GM21390 (cell line): ENCODE data around the gene PRDM16.
"Not testable (repeated sequence)": the region's sequence is repeated elsewhere in the genome, so short reads cannot be mapped to it uniquely, and the experiment has no call there.

Experiments
- ATAC-seq: cut with Tn5 transposase; IDR thresholded peaks from one replicate; pipeline ENCODE4 v1.9.1; 2021; ENCODE audit not compliant: unreplicated experiment

PRDM16 gene

GRCh38 chr1:3080053-3080955 is 11.3 kb downstream of the PRDM16 start:
- ATAC-seq, result no peak

GRCh38 chr1:3081171-3081683 is 12.2 kb downstream of the PRDM16 start:
- ATAC-seq, result no peak

- ATAC-seq, result no peak
Measured at GRCh38 chr1:3082051-3082450, 13.0 kb downstream of the PRDM16 start.

DNA sequence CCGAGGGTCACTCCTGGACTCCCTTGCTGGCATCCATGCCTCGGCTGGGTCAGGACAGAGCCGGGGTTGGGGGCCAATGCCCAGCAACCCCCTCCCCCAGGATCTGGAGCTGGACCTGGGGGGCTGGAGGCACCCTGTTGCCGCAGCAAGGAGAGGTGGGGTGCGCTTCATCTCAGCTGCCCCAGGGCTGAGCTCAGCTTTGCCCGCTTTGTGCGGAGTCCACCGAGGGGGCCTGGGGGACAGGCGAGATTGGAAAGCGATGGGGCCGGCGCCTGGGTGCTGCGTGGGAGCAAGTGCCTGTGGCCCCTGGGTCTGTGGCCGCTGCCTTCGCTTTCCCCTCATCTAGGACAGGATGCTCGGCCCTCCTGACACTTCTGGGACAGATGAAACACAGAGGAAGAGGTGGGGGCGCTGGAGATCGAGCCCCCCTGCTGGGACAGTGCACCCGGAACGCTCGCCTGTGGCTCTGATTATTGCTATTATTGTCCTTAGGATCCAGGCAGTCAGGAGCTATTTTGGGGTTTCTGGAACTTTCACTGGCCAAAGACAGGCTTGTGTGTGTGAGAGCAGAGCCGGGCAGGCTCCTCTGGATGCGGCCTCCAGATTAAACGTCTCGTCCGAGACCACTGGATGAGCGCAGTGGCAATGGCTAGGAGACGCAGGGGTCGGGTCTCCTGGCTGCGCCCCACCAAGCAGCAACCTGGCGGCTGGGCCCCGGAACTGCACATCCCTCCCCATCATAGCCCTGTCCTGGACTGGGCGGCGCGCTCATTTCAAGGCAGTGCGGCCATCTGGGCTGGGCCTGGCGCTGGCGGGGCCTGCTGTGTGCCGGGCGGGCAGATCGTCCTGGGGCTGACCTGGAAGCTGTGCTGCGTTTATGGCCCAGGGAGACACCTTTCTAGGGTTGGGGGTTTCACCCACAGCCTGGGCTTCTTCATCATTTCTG is 13.8 kb downstream of the PRDM16 start:
- ATAC-seq, result no peak

- ATAC-seq, result no peak
Measured at GRCh38 chr1:3084154-3084553, 15.2 kb downstream of the PRDM16 start.

DNA sequence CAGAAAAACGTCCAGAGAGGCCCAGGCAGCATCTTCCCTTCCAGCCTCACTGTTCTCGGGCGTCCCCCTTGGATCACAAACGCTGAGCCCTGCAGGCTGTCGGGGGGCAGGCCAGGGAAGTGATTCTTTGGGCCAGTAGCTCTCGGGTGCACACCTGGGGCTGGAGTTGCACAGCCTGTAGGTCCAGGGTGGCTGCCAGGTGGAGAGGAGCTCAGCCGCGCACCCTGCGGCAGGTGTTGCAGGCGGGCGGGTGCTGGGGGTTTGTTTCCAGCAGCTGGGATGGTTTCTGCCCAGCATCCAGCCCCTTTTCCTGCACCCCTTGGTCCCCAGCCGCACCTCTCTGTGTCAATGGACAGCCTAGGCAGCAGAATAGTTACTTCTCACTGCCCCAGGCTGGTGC is 15.7 kb downstream of the PRDM16 start:
- no peak for ATAC-seq

- no peak for ATAC-seq
Measured at GRCh38 chr1:3085721-3086120, 16.7 kb downstream of the PRDM16 start.

- ATAC-seq, result no peak
Measured at GRCh38 chr1:3086272-3086974, 17.4 kb downstream of the PRDM16 start.

DNA sequence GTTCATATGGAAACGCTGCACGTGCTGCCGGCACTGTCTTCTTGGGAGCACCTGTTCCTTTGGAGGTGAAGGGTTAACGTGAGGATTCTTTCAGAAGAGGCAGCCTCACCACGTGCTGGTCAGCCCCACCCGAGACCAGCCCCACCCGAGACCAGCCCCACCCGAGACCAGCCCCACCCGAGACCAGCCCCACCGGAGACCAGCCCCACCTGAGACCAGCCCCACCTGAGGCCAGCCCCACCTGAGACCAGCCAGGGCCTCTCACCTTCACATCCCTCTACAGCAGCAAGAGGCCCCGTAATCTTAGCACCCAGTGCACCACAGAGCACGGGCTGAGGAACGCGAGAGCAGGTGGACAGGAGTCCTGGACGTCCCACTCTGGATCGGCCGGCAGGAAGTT is 18.0 kb downstream of the PRDM16 start:
- no peak for ATAC-seq

DNA sequence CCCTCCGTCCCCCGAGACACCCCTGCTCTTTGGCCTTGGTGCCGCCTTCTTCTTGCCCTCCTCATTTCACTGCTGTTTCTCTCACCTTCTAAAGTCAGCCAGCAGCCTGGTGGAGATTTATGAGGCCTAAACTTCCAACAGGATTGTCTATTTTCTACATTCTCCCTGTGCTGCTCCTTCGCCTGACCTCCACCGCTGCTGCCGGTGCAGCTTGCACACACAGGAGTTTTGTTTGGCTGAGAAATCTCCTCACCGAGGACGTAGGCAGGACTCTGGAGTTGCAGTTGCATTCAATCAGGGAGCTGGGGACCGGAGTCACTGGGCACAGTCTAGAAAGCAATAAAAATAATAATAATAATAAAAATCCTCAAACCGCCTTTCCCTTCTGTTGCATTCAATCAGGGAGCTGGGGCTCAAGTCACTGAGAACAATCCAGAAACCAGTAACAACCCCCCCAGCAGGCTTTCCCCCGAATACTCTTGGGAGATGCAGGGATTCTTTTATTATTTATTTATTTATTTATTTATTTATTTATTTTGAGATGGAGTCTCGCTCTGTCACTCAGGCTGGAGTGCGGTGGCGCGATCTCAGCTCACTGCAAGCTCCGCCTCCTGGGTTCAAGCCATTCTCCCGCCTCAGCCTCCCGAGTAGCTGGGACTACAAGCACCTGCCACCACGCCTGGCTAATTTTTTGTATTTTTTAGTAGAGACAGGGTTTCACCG is 19.1 kb downstream of the PRDM16 start:
- ATAC-seq, result not testable (repeated sequence)

DNA sequence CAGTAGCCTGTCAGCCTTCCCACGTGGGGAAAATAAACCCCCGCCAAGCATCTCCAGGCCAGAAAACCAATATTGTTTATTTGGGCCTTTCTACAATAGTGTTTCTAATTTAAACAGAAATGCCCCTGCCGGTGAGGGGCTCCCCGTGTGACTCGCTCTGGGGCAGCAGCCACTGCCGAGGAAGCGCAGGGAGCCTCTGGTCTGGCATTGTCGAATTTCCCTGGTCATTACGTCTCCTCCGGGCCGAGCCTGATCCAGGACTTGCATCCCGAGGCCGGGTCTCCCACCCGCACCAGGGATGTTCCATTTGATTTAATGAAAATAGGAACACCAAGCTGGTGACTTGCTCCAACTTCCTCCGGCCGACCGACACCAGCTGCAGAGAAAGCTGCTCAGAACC is 20.5 kb downstream of the PRDM16 start:
- ATAC-seq, result no peak

DNA sequence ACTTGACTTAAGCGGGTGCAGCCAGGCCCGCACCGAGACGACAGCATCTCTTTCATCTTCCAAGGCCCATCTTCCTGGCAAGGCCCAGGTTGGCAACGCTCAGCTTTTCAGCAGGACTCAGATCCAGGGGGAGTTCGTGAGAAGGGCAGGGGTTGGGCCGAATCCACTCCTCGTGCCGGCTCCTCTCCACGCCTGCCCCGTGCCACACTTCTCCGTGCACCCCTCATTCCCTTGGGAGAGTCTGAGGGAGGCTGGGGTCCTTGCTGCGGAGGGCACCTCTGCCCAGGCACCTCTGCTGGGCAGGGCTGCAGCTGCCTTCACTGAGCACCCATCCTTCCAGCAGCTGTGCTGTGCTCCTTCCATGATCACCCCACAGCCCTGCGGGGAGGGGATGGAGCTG is 22.3 kb downstream of the PRDM16 start:
- ATAC-seq, result no peak

- no peak for ATAC-seq
Measured at GRCh38 chr1:3092530-3092929, 23.5 kb downstream of the PRDM16 start.

DNA sequence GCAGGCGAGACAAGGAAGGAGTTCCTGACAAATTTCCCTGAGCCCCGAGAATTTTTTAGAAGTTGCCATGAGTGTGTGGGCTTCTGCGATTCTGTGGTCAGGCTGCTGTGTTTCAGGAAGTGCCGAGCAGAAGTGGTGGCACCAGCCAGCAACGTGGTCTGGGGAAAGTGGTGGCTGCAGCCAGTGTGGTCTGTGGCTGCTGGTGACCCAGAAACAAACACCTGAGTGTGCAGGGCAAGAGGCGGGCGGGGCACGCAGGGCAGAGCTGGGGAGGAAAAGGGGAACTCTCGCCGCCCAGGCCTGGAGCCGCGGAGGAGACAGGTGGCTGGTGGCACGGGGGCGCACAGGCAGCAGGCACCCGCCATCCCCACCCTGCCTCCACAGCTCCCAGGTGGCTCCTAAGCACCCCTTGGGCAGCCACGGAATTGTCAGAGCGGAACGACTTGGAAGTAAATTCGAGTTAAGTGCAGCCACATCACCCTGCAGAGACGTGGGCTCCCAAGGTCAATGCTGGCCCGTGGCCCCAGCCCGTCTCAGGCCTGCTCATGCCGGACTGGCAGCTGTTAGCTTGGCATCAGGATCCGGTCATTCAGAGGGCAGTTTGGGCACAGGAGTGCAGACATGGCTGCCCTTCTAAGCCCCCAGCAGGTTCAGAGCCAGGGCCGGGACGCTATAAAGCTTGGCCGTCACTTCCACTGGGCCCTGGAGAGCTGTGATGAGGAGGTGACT is 25.1 kb downstream of the PRDM16 start:
- no peak for ATAC-seq

- no peak for ATAC-seq
Measured at GRCh38 chr1:3094863-3095780, 26.1 kb downstream of the PRDM16 start.

DNA sequence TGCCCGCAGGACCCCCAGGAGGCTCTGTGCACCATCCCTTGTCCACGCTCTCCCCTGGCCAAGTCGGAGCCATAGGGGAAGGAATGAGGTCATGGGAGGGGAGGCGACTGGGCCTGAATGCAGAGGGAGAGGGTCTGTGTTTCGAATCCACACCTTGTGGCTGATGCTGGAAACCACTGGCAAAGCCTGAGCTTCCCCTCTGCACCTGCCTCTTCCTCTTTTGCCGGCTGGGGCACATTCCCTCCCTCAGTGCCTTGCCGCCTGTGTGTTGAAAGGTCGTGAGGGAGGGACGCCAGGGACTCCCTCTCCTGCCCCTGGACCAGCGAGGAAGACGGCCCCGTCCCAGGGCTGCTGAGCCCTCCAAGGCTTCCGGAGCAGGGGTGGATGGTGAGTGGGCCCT is 27.3 kb downstream of the PRDM16 start:
- ATAC-seq, result no peak

GRCh38 chr1:3097231-3097630 is 28.2 kb downstream of the PRDM16 start:
- ATAC-seq, result no peak

GRCh38 chr1:3097861-3098260 is 28.9 kb downstream of the PRDM16 start:
- no peak for ATAC-seq

- ATAC-seq, result no peak
Measured at GRCh38 chr1:3099861-3100260, 30.9 kb downstream of the PRDM16 start.
